HCT116 (cell line): ENCODE data around the gene PSMD5. TPM values are rescaled to one million over a fixed set of nuclear protein-coding genes. Genes with fewer than 3 reads are reported as not detected.

Experiments used
- ATAC-seq: fragments of 200-7000 bp; cut with Tn5 transposase; 2 replicates; pipeline ENCODE4 v1.9.1; 2020; ENCODE audit warnings: mild to moderate bottlenecking, moderate library complexity
- BruUV-seq: library from RNA; stranded (reverse); fragments of 400-500 nt; replicated peaks from 2 replicates; lab custom pipeline; 2021; lab: Mats Ljungman, UMichigan
- CTCF ChIA-PET: fragments of 300-600 bp; sonication (Branson Sonifier 250); formaldehyde crosslinking; loops from one replicate; lab custom pipeline; 2021; ENCODE audit warnings: antibody characterized with exemption; lab: Charles Lee
- POLR2A ChIA-PET: fragments of 300-600, 350-600 bp; sonication (Branson Sonifier 250); formaldehyde crosslinking; loops from one replicate; lab custom pipeline; 2021; ENCODE audit warnings: antibody characterized with exemption; lab: Charles Lee
- RAD21 ChIA-PET, 2 experiments: fragments of 300-600 bp; sonication (Branson Sonifier 250); formaldehyde crosslinking; loops; one replicate each; lab custom pipeline; 2023; ENCODE audit warnings: low total read pairs in 2 of 2; ENCODE audit not compliant: uncharacterized antibody in 2 of 2, unreplicated experiment in 2 of 2, low non-redundant PET in 1 of 2; lab: Charles Lee
- DNase-seq: peaks from one replicate; pipeline ENCODE4 v3.0.0-alpha.2; 2010; ENCODE audit warnings: low read depth, low spot score
- H2AFZ ChIP-seq: fragments of 200-600 bp; shearing (Covaris generic), sonication (generic); 2 replicates; pipeline ENCODE4 v1.6.1; 2017; ENCODE audit warnings: low read depth, mixed run types, mixed read lengths, antibody characterized with exemption, low read length; ENCODE audit not compliant: poor library complexity, severe bottlenecking
- H3K27ac ChIP-seq: 2 replicates; pipeline ENCODE4 v1.5.1; 2012; ENCODE audit warnings: low read depth, low read length
- H3K27me3 ChIP-seq: fragments of 200-600 bp; sonication (generic); 2 replicates; pipeline ENCODE4 v1.6.1; 2016; ENCODE audit warnings: mixed run types, low read length, mixed read lengths; ENCODE audit not compliant: insufficient read depth
- H3K36me3 ChIP-seq, 2 experiments: fragments of 200-500 bp in 1 of 2; fragments of 200-600 bp in 1 of 2; sonication (Bioruptor generic) in 1 of 2; sonication (generic) in 1 of 2; 2 replicates each; pipeline versions ENCODE4 v1.5.1 to v1.6.1; 2014 to 2016; ENCODE audit warnings: low read length in 2 of 2, inconsistent platforms in 1 of 2, mixed read lengths in 1 of 2, mixed run types in 1 of 2; ENCODE audit not compliant: insufficient read depth in 2 of 2, control insufficient read depth in 1 of 2
- H3K4me1 ChIP-seq, 2 experiments: fragments of 200-600 bp in 1 of 2; sonication (generic) in 1 of 2; 2 replicates each; pipeline versions ENCODE4 v1.5.1 to v1.6.1; 2012 to 2017; ENCODE audit warnings: low read length in 2 of 2, inconsistent platforms in 1 of 2, mild to moderate bottlenecking in 1 of 2, mixed read lengths in 1 of 2, mixed run types in 1 of 2, moderate library complexity in 1 of 2; ENCODE audit not compliant: insufficient read depth in 2 of 2, control insufficient read depth in 1 of 2
- H3K4me2 ChIP-seq: fragments of 200-600 bp; sonication (generic); 2 replicates; pipeline ENCODE4 v1.6.1; 2017; ENCODE audit warnings: mixed run types, low read length, mixed read lengths
- H3K4me3 ChIP-seq, 2 experiments: fragments of 200-600 bp in 1 of 2; sonication (generic) in 1 of 2; replicated peaks in 1 of 2; 2 replicates each; pipeline ENCODE4 v1.5.1; 2011 to 2016; ENCODE audit warnings: low read length in 2 of 2, control low read depth in 1 of 2, low read depth in 1 of 2, mild to moderate bottlenecking in 1 of 2, mixed read lengths in 1 of 2, mixed run types in 1 of 2
- H3K79me2 ChIP-seq: fragments of 200-600 bp; sonication (generic); 2 replicates; pipeline ENCODE4 v1.6.1; 2017; ENCODE audit warnings: mild to moderate bottlenecking, mixed run types, low read length, moderate library complexity, mixed read lengths; ENCODE audit not compliant: insufficient read depth
- H3K9ac ChIP-seq: fragments of 200-600 bp; sonication (generic); 2 replicates; pipeline ENCODE4 v1.6.1; 2016; ENCODE audit warnings: low read length, mixed read lengths
- H3K9me2 ChIP-seq: fragments of 200-600 bp; sonication (generic), shearing (Covaris generic); 2 replicates; pipeline ENCODE4 v1.6.1; 2017; ENCODE audit warnings: mixed run types, mild to moderate bottlenecking, moderate library complexity; ENCODE audit not compliant: insufficient read depth
- H3K9me3 ChIP-seq, 2 experiments: fragments of 200-500 bp in 1 of 2; fragments of 200-600 bp in 1 of 2; sonication (Bioruptor generic) in 1 of 2; sonication (generic) in 1 of 2; 2 replicates each; pipeline ENCODE4 v1.6.1; 2014 to 2017; ENCODE audit warnings: low read length in 2 of 2, mixed read lengths in 2 of 2, inconsistent platforms in 1 of 2, low read depth in 1 of 2, mild to moderate bottlenecking in 1 of 2, mixed run types in 1 of 2, moderate library complexity in 1 of 2; ENCODE audit not compliant: control insufficient read depth in 1 of 2, insufficient read depth in 1 of 2
- H4K20me1 ChIP-seq: fragments of 200-600 bp; sonication (generic), shearing (Covaris generic); 2 replicates; pipeline ENCODE4 v1.6.1; 2017; ENCODE audit warnings: mixed run types, mild to moderate bottlenecking, moderate library complexity; ENCODE audit not compliant: insufficient read depth
- CBX3 ChIP-seq: IDR thresholded peaks from 2 replicates; pipeline ENCODE4 v1.6.1; 2012; ENCODE audit warnings: low read depth
- ELF1 ChIP-seq: IDR thresholded peaks from 2 replicates; pipeline ENCODE4 v1.6.1; 2012; ENCODE audit warnings: low read depth, borderline replicate concordance
- EZH2 ChIP-seq: fragments of 200-600 bp; sonication (generic); IDR thresholded peaks from 2 replicates; pipeline ENCODE4 v1.6.1; 2017; ENCODE audit warnings: antibody characterized with exemption, mixed run types
- EZH2phosphoT487 ChIP-seq: fragments of 200-600 bp; IDR thresholded peaks from 2 replicates; pipeline ENCODE4 v1.6.1; 2018; ENCODE audit warnings: antibody characterized with exemption, borderline replicate concordance
- FOSL1 ChIP-seq: IDR thresholded peaks from 2 replicates; pipeline ENCODE4 v1.6.1; 2012; ENCODE audit warnings: low read depth
- JUND ChIP-seq: IDR thresholded peaks from 2 replicates; pipeline ENCODE4 v1.6.1; 2012
- POLR2AphosphoS5 ChIP-seq: IDR thresholded peaks from 2 replicates; pipeline ENCODE4 v1.6.1; 2011; ENCODE audit warnings: mild to moderate bottlenecking, low read depth, low read length, moderate library complexity
- RAD21 ChIP-seq: IDR thresholded peaks from 2 replicates; pipeline ENCODE4 v1.6.1; 2012; ENCODE audit warnings: low read depth, mild to moderate bottlenecking
- REST ChIP-seq: IDR thresholded peaks from 2 replicates; pipeline ENCODE4 v1.6.1; 2012; ENCODE audit warnings: low read depth
- SIN3A ChIP-seq: IDR thresholded peaks from 2 replicates; pipeline ENCODE4 v1.6.1; 2012; ENCODE audit warnings: low read depth
- TCF7L2 ChIP-seq: IDR thresholded peaks from 2 replicates; pipeline ENCODE4 v1.7.0; 2011; ENCODE audit warnings: borderline replicate concordance, inconsistent platforms; ENCODE audit not compliant: insufficient read depth, insufficient read length; ENCODE audit errors: extremely low read depth
- YY1 ChIP-seq: IDR thresholded peaks from 2 replicates; pipeline ENCODE4 v1.6.1; 2011; ENCODE audit warnings: low read length, low read depth, moderate library complexity, mild to moderate bottlenecking; ENCODE audit not compliant: insufficient replicate concordance; ENCODE audit errors: extremely low read depth
- ZBTB33 ChIP-seq: IDR thresholded peaks from 2 replicates; pipeline ENCODE4 v1.6.1; 2011; ENCODE audit warnings: mild to moderate bottlenecking, low read length, moderate library complexity; ENCODE audit not compliant: insufficient replicate concordance; ENCODE audit errors: extremely low read depth
- ZFX ChIP-seq: fragments of 450-650 bp; IDR thresholded peaks from 2 replicates; pipeline ENCODE4 v1.6.1; 2017
- intact Hi-C: fragments of 100-400 bp; cut with micrococcal nuclease; formaldehyde crosslinking; loops from 2 replicates; pipeline ENCODE4 v1.10.0; 2022
- total RNA-seq: library from RNA; stranded (reverse); gene quantifications from one replicate; pipeline ENCODE4 v1.2.1, GENCODE V29; 2021; ENCODE audit not compliant: unreplicated experiment

PSMD5 gene
- total RNA-seq, 1 experiment from 2014 or later, result 64.3 TPM

GRCh38 chr9:120778758-120779157 lies 64.0 kb downstream of the PSMD5 start:
- ATAC-seq (no peak), DNase-seq (no peak)
- H3K4me1 ChIP-seq, result no peaks in the 10 kb centered on the region
- no peaks in the 10 kb centered on the region for H4K20me1 ChIP-seq
- ChIA-PET RAD21 (no interaction called here), POLR2A (no interaction called here), CTCF (no interaction called here)
- no peak overlapping the region for H3K27ac ChIP-seq
- H3K4me3 ChIP-seq, result no peak overlapping the region
- H3K27me3 ChIP-seq, result no peaks in the 10 kb centered on the region
- no peak overlapping the region for H3K9ac ChIP-seq
- peaks cover 49% of the 10 kb centered on the region for H3K79me2 ChIP-seq
- peaks cover 21 to 34% of the 10 kb centered on the region in 2 experiments; a peak in 3 of 4 replicates for H3K36me3 ChIP-seq
- no peaks in the 10 kb centered on the region for H3K9me3 ChIP-seq
- TF ChIP-seq FOSL1, result no peak
- TF ChIP-seq JUND, result no peak
- no peak for TF ChIP-seq CBX3
- no peak for TF ChIP-seq REST
- no peak for TF ChIP-seq YY1
- no peak for TF ChIP-seq EZH2phosphoT487
- TF ChIP-seq EZH2, result no peak
- TF ChIP-seq TCF7L2, result no peak
- TF ChIP-seq ELF1, result no peak
- TF ChIP-seq SIN3A, result no peak
- no peak for TF ChIP-seq ZBTB33
- TF ChIP-seq POLR2AphosphoS5, result no peak
- no peak for TF ChIP-seq ZFX
- no peak for TF ChIP-seq RAD21
- BruUV-seq, result no TSS peak
- intact Hi-C loops, result no loop called here
- H3K9me2 ChIP-seq, result no peaks in the 10 kb centered on the region
- H2AFZ ChIP-seq, result no peak overlapping the region
- no peak overlapping the region for H3K4me2 ChIP-seq
